Stomach (tissue), 4 donors: ENCODE data around the gene TNFRSF14.
A peak's percentile ranks its signal among the peaks of the same experiment; 100 is the strongest.

Experiments used
- CTCF ChIP-seq, 7 experiments: fragments of 450-650 bp in 4 of 7; fragments of 200-600 bp in 3 of 7; sonication (generic) in 3 of 7; IDR thresholded peaks; one replicate each; pipeline ENCODE4 v1.5.1; 2016 to 2019; ENCODE audit warnings: antibody characterized with exemption in 7 of 7, control low read depth in 2 of 7, mild to moderate bottlenecking in 1 of 7
- POLR2A ChIP-seq, 4 donors: fragments of 450-650 bp; IDR thresholded peaks; one replicate each; pipeline ENCODE4 v1.6.1; 2016; ENCODE audit warnings: antibody characterized with exemption in 4 of 4, control low read depth in 2 of 4, mild to moderate bottlenecking in 1 of 4, moderate library complexity in 1 of 4

- no peak for TF ChIP-seq POLR2A (IDR thresholded peaks at IDR 0.05)
- peak in 1 of 7 experiments; percentile 24 for TF ChIP-seq CTCF (IDR thresholded peaks at IDR 0.05)
Observed at GRCh38 chr1:2561898-2562895, 6.0 kb downstream of the TNFRSF14 start.
